Skin epidermis (tissue), 12 donors: ENCODE data around the gene DNAJC30.
A peak's percentile ranks its signal among the peaks of the same experiment; 100 is the strongest.
"Not testable (repeated sequence)": the region's sequence is repeated elsewhere in the genome, so short reads cannot be mapped to it uniquely, and the experiment has no call there.

ENCODE experiments used
- H3K27ac ChIP-seq, 21 experiments: fragments of 200-600 bp; sonication (generic) in 11 of 21; one replicate each; pipeline ENCODE4 v1.5.0; 2020; ENCODE audit warnings: mild to moderate bottlenecking in 3 of 21, inconsistent platforms in 2 of 21, moderate library complexity in 2 of 21
- H3K4me3 ChIP-seq, 7 experiments: fragments of 200-600 bp; sonication (generic) in 2 of 7; one replicate each; pipeline ENCODE4 v1.5.0; 2020; ENCODE audit warnings: inconsistent platforms in 2 of 7, mild to moderate bottlenecking in 2 of 7, moderate library complexity in 1 of 7

Gene DNAJC30

DNA sequence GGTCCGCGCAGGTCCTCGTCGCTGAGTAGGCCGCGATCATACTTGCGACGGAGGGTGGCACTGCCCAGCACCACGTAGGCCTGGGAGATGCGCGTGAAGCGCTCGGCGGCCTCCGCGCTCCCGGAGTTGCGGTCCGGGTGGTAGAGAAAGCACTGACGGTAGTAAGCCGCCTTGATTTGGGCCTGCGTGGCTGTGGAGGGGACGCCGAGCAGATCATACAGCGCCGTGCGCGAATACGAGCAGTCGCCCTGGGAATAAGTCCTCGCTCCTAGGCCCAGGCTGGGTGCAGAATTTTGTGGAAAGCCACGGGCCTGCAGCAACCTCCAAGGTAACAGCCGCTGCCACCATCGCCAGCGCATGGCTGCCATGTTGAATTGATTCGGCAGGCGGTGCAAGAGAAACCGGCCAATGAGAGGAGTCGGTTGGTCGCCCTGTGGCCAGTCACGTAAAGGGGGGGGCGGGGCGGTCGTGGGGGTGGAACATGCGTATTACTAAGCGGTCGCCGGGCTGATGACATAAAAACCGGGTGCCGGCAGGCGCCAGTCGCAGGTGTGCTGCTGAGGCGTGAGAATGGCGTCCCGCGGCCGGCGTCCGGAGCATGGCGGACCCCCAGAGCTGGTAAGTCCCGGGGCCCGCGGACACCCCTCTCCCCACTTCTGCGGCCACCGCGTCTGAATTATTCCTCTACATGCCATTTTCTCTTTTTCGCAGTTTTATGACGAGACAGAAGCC, at the start of gene DNAJC30, which contains the start of gene BUD23:
Gene DNAJC30 (minus strand): TSS at position 398 of the 732 bp plus-strand sequence. CDS start 30 bp downstream, at position 368.
Gene BUD23 (plus strand): TSS at position 542 of the 732 bp plus-strand sequence. CDS start 29 bp downstream, at position 571.
- Histone ChIP-seq H3K4me3 (peak within 1 kb of the TSS; percentile 70 to 98 (median 90)), H3K27ac (peak within 1 kb of the TSS; percentile 70 to 93 (median 86))

DNA sequence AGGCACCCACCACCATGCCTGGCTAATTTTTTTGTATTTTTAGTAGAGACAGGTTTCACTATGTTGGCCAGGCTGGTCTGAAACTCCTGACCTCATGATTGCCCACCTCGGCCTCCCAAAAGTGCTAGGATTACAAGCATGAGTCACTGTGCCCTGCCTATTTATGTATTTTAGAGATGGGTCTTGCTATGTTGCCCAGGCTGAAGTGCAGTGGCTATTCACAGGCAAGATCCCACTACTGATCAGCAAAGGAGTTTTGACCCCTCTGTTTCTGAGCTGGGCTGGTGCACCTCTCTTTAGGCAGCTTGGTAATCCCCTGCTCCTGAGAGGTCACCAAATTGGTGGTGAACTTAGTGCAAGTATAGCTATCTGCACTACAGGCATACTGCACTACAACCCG, 49.1 kb upstream of the DNAJC30 start:
- Histone ChIP-seq H3K27ac (no peak overlapping the region), H3K4me3 (no peak overlapping the region)

DNA sequence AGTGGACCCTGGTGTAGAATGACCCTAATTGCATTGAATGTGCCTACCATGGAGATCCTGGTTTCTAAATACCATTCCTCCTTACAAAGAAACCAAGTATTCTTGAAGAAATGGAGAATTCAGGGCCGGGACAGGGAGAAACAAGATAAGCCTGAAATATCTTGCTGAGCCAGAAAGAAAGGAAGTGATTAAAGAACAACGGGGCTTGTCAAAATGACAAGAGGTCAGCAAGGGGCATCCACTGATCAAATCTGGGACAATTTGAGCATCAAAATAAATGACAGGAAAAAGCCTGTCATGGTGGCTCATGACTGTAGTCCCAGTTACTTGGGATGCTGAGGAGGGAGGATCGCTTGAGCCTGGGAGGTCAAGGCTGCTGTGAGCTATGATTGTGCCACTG, 47.2 kb upstream of the DNAJC30 start:
- Histone ChIP-seq H3K27ac (no peak overlapping the region), H3K4me3 (no peak overlapping the region)

DNA sequence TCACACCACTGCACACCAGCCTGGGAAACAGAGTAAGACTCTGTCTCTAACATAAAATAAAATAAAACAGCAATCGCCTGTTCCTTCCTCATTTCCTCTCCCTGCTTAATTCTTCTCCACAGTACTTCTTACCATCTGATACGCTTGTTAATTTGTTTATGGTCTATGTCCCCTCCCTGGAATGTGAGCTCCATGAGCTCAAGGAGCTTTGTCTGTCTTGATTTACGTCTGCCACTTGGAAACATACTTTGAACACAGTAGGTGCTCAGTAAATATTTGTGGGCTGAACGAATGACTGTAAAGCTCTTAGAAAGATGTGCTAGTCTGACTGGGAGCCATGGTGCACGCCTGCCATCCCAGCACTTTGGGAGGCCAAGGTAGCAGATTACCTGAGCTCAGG, 45.3 kb upstream of the DNAJC30 start:
- no peak overlapping the region for H3K4me3 ChIP-seq
- H3K27ac ChIP-seq, result no peak overlapping the region

DNA sequence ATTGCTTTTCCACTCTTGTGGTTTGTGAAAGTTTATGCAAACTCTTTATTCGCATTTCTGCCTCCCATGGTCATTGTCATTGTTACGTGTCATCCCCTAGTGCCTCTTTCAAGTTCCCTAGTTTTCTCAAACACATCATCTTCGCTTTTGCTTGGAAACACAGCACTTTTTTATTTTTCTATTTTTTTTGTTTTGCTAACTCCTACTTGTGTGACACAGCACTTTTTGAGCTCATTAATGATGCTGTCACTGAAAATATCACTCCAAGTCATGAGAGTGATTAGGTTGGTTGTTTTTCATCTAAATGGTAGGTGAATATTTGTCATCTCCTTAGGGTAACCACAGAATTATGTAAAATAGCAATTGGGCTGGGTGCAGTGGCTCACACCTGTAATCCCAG, 44.7 kb upstream of the DNAJC30 start:
- no peak overlapping the region for H3K27ac ChIP-seq
- H3K4me3 ChIP-seq, result no peak overlapping the region

DNA sequence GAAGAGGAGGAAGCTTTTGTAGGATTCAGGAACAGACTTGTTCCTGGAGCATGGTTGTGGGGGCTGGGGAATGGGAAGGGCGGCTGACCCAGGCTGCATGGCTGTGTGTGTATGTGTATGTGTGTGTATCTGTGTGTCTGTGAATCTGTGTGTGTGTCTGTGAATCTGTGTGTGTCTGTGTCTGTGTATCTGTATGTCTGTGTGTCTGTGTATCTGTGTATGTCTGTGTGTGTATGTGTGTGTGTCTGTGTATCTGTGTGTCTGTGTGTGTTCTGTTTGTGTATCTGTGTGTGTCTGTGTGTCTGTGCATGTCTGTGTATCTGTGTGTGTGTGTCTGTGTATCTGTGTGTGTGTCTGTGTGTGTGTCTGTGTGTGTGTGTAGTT, 42.8 kb upstream of the DNAJC30 start:
- no peak overlapping the region for H3K4me3 ChIP-seq
- no peak overlapping the region for H3K27ac ChIP-seq

DNA sequence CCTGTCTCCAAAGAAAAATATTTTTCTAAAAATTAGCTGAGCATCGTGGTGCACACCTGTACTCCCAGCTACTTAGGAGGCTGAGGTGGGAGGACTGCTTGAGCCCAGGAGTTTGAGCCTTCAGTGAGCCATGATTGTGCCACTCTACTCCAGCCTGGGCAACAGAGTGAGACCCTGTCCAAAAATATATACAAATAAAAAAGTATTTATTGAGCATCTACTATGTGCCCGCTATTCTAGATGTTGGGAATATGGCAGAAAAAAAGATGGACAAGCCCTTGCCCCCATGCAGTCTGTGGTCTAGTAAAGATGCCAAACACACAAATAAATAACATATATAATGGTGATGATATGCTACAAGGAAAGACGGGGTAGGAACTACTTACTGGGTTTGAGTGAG, 40.6 kb upstream of the DNAJC30 start:
- Histone ChIP-seq H3K27ac (no peak overlapping the region), H3K4me3 (no peak overlapping the region)

DNA sequence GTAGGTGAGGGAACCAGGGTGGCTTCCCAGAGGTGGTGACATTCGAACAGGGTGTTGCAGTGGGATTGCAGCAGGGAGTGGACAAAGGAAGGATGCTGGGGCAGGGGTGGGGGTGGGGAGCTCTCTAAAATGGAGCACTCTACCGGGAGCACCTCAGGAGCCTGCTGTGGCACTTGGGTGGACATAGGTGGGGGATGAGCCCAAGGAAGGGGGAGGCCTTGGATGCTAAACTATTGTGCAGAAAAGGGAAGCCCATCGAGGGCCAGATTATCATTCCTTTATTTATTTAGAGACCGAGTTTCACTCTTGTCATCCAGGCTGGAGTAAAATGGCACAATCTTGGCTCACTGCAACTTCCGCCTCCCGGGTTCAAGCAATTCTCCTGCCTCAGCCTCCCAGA, 39.5 kb upstream of the DNAJC30 start:
- no peak overlapping the region for H3K27ac ChIP-seq
- H3K4me3 ChIP-seq, result no peak overlapping the region

DNA sequence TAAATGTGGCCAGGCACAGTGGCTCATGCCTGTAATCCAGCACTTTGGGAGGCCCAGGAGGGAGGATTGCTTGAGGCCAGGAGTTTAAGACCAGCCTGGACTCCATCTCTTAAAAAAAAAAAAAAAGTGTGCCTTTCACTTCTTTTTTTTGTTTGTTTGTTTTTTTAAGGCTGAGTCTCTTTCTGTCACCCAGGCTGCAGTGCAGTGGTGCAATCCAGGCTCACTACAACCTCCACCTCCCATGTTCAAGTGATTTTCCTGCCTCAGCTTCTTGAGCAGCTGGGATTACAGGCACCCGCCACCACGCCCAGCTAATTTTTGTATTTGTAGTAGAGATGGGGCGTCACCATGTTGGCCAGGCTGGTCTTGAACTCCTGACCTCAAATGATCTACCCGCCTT, 38.9 kb upstream of the DNAJC30 start:
- H3K27ac ChIP-seq, H3K4me3 ChIP-seq: not testable (repeated sequence)

DNA sequence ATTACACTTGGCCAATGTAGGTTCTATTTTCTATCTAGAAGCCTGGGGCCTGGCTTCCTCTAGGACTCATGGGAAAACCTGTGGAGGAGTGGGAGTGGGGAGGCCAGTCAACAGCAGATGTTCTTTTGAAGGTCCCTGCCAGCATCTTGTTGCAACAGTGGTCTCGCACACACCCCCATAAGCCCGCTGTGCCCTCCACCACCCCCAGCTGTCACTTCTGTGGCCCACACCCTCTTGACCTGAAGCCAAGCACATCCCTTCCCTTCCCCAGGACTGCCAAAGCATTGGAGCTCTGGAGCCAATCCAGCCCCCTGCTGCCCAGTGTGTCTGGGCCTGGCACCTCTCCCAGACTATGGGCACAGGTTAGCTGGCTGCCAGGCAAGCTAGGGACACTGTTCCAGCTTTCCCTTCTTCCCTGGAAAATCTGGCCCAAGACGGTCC, 38.1 kb upstream of the DNAJC30 start:
- H3K4me3 ChIP-seq, result no peak overlapping the region
- H3K27ac ChIP-seq, result no peak overlapping the region

DNA sequence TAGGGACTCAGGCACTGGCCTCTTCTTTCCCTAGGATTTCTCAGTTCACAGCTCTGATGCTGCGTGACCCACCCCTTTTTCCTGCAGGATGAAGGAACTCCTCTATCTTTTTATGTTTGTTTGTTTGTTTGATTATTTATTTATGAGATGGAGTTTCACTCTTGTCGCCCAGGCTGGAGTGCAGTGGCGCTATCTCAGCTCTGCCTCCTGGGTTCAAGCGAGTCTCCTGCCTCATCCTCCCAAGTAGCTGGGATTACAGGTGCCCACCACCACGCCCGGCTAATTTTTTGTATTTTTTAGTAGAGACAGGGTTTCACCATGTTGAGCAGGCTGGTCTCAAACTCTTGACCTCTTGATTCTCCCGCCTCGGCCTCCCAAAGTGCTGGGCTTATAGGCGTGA, 37.2 kb upstream of the DNAJC30 start:
- H3K27ac ChIP-seq, H3K4me3 ChIP-seq: not testable (repeated sequence)

DNA sequence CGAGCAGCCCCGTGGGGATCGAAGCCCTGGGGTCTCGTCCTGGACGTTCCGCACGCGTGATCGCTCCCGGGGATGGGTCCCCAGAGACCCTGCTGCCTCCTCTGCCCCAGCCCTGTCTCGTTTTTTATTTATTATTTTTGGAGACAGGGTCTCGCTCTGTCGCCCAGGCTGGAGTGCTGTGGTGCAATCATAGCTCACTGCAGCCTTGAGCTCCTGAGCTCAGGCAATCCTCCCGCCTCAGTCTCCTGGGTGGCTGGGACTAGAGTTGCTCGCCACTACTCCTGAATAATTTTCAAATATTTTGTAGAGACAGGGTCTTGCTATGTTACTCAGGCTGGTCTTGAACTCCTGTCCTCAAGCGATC, 36.5 kb upstream of the DNAJC30 start:
- Histone ChIP-seq H3K27ac (no peak overlapping the region), H3K4me3 (peak overlapping the region in 5 of 7 experiments; percentile 14 to 82 (median 74))

DNA sequence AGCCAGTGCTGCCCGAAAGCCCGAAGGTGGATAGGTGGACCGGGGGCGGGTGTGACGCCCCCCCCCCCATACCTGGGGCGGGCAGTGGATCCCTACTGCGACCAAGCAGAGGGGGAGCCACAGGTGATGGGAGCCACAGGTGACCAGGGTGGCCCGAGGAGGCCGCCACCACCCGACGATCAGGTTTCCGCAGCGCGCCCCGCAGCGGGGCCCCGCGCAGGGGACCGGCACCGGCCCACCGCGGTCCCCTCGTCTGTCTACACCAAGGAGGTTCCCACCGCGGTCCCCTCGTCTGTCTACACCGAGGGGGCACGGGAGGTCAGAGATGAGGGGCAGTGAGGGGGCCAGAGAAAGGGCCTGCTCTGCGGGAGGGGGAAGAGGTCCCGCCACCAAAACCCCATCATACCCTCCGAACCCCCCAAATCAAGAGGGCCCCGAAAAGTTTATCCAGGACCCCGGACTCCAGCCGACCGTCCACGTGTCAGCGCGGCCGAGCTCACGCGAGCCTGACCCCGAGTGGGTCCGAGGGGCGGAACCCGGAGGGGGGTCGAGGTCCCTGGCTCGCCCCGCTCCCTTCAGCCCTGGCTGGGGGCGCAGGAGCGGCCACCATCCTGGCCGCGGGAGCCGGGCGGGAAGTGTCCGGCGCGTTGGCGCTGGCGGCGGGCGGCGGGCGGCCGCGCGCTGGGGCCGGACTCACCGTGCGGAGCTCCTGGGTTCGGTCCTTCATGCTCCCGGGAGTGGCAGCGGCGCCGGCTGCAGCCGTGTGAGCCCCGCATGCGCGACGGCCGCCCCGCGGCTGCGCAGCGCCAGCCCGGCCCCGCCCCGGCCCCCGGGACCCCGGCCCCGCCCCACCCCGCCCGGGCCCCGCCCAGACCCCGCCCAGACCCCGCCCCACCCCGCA, 35.9 kb upstream of the DNAJC30 start, which contains the start of gene STX1A:
Gene STX1A (minus strand): TSS at position 765 of the 901 bp plus-strand sequence. CDS start 38 bp downstream, at position 727.
- Histone ChIP-seq H3K4me3 (peak within 1 kb of the TSS; percentile 46 to 82 (median 74)), H3K27ac (peak within 1 kb of the TSS in 14 of 21 experiments; percentile 22 to 78 (median 62))

DNA sequence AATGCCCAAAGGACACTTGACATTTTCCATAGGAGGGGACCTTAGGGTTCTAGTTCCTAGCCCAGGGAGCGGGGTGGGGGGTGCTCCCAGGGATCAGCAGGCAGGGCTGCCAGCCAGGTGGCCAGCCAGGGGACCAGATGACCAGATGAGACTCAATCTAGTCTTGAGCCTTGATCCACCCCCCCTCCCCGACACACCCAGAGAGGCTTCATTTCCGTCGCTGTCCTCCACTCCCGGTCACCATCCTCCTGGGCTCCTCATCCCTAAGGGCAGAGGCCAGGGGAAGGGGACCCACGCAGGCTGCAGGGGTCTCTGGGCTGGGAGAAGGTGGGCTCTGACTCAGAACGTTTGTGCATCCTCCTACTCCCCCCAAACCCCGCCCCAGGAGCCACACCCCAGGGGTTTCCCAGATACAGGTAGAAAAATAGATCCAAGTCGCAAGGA, 35.2 kb upstream of the DNAJC30 start:
- Histone ChIP-seq H3K27ac (peak overlapping the region in 13 of 21 experiments; percentile 25 to 78 (median 62)), H3K4me3 (peak overlapping the region; percentile 46 to 82 (median 74))

DNA sequence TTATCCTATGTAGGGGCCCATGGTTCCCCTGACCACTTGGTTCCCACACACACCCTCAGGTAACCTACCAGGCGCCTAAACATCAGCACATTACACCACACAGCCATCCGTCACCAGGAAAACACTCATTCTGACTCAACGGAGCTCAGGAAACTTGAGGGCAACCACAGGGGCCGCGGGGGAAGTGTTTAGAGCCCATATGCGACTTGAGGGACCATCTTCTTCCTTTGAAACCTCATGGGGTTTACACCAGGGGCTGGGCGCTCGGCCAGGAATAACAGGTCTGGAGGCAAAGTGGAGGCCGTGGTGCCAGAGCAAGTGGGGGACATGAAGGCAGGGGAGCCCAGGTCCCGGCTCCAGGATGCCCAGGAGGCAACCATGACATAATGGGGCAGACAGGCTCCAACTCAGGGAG, 34.7 kb upstream of the DNAJC30 start:
- Histone ChIP-seq H3K4me3 (peak overlapping the region in 6 of 7 experiments; percentile 46 to 82 (median 74)), H3K27ac (peak overlapping the region in 7 of 21 experiments; percentile 25 to 77 (median 62))

DNA sequence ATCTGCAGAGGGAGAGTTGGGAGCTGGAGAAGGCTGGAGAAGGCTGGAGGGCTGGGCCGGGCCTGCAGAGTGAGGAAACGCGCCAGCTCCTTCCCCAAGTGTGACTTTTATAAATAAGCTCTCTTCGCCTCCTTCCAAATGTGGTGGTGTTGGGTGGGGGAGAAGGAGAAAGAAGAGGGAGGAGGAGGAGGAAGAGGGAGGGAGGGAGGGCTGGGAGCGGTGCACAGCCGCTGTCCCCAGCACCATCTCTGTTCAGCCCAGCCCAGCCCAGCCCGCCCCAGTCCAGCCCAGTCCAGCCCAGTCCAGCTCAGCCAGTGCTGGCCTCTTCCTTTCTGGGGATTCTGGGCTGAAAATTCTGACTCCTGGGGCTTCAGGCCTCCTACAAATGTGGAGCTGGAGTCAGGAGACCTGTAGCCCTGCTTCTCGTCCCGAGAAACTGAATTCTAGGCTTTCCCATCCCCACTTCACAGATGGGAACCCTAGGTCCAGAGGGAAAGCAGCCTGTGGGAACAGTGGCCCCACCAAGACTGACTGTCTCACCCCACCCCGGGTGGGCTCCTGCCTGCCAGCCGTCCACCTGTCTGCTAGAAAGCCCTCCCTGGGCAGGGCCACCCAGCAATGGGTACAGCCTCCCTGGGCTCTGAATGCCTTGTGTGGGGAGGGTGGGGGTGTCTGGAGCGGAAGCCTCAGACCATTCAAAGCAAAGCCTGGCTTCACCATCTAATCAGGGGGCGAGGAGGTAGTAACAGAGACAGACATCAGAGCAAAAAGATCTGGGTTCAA, 34.0 kb upstream of the DNAJC30 start:
- Histone ChIP-seq H3K27ac (peak overlapping the region in 3 of 21 experiments; percentile 18 to 77 (median 62)), H3K4me3 (peak overlapping the region in 1 of 7 experiments; percentile 74)

DNA sequence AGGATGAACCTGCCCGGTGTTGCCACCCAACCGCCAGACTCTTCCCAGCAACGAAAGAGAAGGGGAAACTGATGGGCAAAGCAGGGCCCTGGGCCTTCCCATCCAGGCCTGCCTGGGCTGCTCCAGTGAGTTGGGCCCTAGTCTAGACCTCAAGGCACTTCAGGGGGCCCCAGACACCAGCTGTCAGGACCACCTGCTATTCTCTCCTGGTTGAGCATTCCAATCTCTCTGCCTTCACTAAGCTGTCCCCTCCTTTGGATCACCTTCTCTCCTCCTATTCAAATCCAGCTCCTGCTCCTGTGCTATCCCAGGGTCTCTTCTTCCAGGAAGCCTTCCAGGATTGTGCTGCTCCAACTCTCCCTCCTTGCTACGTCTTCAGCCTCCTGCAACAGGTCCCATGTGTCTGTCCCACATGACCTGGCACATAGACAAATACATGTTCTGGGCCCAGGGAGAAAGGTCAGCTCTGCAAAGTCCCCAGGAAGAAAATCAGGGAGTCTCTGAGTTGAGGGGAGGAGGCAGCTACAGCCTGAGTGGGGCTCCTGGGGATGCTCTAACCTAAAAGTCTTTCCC, 33.2 kb upstream of the DNAJC30 start:
- Histone ChIP-seq H3K4me3 (no peak overlapping the region), H3K27ac (no peak overlapping the region)

DNA sequence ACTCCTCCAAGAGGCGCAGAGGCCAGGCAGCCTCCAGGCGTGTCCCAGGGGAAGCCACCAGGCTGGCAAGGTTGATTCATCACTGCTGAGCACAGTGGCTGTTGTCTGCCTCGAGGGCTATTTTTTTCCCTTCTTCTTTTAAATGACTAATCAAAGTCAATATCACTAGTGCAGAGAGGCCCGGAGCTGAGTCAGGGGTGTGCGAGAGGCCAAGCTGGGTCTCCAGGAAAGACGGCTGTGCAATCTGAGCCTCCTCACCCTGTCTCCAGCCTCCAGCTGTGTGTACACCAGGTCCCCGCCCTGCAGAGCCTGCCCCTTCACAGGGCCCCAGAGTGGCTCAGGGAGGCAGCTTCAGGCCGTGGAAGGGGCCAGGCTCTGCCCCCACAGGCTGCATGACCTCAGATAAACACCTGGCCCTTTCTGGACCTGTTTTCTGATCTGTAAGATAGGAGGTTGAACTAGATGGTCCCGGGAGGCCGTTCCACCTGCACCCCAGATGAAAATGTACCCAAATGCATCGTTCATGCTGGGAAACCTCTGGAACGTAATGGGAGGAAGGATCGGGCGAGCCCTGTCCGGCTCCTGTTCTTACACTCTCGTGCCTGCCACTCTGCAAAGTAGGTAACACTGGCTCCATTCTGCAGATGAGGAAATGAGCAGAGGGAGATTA, 32.5 kb upstream of the DNAJC30 start:
- no peak overlapping the region for H3K4me3 ChIP-seq
- H3K27ac ChIP-seq, result no peak overlapping the region

DNA sequence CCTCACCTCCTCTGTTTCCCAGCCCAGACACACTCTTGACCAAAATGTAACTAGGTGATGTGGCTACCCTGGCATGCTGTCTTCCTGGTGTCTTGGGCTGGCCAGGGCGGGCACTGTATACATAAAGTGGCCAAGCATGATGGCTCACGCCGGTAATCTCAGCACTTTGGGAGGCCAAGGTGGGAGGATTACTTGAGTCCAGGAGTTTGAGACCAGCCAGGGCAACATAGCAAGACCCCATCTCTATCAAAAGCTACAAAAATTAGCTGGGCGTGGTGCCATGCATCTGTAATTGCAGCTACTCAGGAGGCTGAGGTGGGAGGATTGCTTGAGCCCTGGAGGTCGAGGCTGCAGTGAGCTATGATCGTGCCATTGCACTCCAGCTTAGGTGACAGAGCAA, 30.1 kb upstream of the DNAJC30 start:
- H3K4me3 ChIP-seq, H3K27ac ChIP-seq: not testable (repeated sequence)
